Gastrocnemius medialis (tissue), 4 donors: Measurements from ENCODE around the gene MARK3. TPM values are rescaled to one million over a fixed set of nuclear protein-coding genes. Genes with fewer than 3 reads are reported as not detected.

Source experiments
- ATAC-seq, 2 donors: fragments of 150-250 bp; one replicate each; pipeline ENCODE4 v1.9.1; 2016
- DNase-seq, 2 donors: peaks; one replicate each; pipeline ENCODE4 v3.0.0-alpha.2; 2019
- H3K27ac ChIP-seq, 4 donors: fragments of 200-600 bp; sonication (generic); 1 replicate in 1 of 4; 2 replicates in 3 of 4; pipeline ENCODE4 v1.5.1; 2016 to 2018; ENCODE audit warnings: mild to moderate bottlenecking in 2 of 4, moderate library complexity in 1 of 4
- H3K27me3 ChIP-seq, 3 donors: fragments of 200-600 bp; sonication (generic) in 2 of 3; 1 replicate in 1 of 3; 2 replicates in 2 of 3; pipeline versions ENCODE4 v1.5.1 to v1.6.0; 2016 to 2019; ENCODE audit warnings: mild to moderate bottlenecking in 1 of 3, moderate library complexity in 1 of 3
- H3K36me3 ChIP-seq, 2 donors: fragments of 200-600 bp; sonication (generic) in 1 of 2; one replicate each; pipeline ENCODE4 v1.5.1; 2017 to 2018
- H3K4me1 ChIP-seq, 2 donors: fragments of 200-600 bp; sonication (generic) in 1 of 2; one replicate each; pipeline ENCODE4 v1.5.1; 2016 to 2017; ENCODE audit warnings: mild to moderate bottlenecking in 2 of 2
- H3K4me3 ChIP-seq, 4 donors: fragments of 200-600 bp; sonication (generic) in 3 of 4; 1 replicate in 1 of 4; 2 replicates in 3 of 4; pipeline ENCODE4 v1.5.1; 2016 to 2019; ENCODE audit warnings: mild to moderate bottlenecking in 2 of 4
- H3K9me3 ChIP-seq, 3 donors: fragments of 200-600 bp; sonication (generic) in 2 of 3; 1 replicate in 1 of 3; 2 replicates in 2 of 3; pipeline ENCODE4 v1.5.1; 2016 to 2019
- POLR2A ChIP-seq, 2 donors: fragments of 450-650 bp; IDR thresholded peaks; one replicate each; pipeline ENCODE4 v1.6.1; 2017; ENCODE audit warnings: antibody characterized with exemption in 2 of 2, mild to moderate bottlenecking in 2 of 2, moderate library complexity in 2 of 2
- in situ Hi-C, 4 donors: fragments of 200-750 bp; cut with MboI; loops; one replicate each; pipeline versions ENCODE4 v1.15.0 to v1.8.0; 2017; ENCODE audit warnings: low sequenced_read_pairs in 4 of 4
- intact Hi-C: fragments of 100-400 bp; cut with DNase I; formaldehyde crosslinking; loops from one replicate; pipeline ENCODE4 v1.15.1; 2023; ENCODE audit warnings: low total_unique reads
- total RNA-seq, 4 donors: library from RNA; depleted of rRNA; stranded (reverse); fragments of >200 nt; gene quantifications; one replicate each; pipeline versions ENCODE4 v1.1.0 to v1.2.3, GENCODE V29; 2016
- TF ChIP-seq, protein P1 (sequence below), 5 experiments: fragments of 450-650 bp in 3 of 5; fragments of 200-600 bp in 2 of 5; sonication (generic) in 2 of 5; IDR thresholded peaks in 4 of 5; conservative IDR thresholded peaks in 1 of 5; 1 replicate in 4 of 5; 2 replicates in 1 of 5; pipeline ENCODE4 v1.5.1; 2016 to 2019; ENCODE audit warnings: antibody characterized with exemption in 5 of 5, mild to moderate bottlenecking in 3 of 5, moderate library complexity in 3 of 5

Gene MARK3
- total RNA-seq, 4 donors from 2014 or later: 60.2 to 73.1 (median 71.6) TPM

DNA sequence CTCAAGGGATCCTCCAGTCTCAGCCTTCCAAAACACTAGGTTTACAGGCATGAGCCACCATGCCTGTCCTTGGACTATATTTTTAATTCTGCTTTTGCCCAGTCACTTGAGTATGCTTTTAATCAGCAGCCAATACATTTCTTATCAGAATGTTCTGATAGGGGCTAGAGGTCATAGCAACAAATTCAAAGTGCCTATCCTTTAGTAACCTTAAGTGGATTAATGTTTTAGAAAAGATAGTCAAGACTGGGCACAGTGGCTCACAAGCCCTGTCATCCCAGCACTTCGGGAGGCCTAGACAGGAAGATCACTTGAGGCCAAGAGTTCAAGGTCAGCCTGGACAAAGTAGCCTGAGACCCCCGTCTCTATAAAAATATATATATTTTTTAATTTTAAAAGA, 100.3 kb downstream of the MARK3 start:
- in situ Hi-C loops: no loop called here
- no peak for TF ChIP-seq POLR2A (IDR thresholded peaks at IDR 0.05)
- TF ChIP-seq, protein P1, sequence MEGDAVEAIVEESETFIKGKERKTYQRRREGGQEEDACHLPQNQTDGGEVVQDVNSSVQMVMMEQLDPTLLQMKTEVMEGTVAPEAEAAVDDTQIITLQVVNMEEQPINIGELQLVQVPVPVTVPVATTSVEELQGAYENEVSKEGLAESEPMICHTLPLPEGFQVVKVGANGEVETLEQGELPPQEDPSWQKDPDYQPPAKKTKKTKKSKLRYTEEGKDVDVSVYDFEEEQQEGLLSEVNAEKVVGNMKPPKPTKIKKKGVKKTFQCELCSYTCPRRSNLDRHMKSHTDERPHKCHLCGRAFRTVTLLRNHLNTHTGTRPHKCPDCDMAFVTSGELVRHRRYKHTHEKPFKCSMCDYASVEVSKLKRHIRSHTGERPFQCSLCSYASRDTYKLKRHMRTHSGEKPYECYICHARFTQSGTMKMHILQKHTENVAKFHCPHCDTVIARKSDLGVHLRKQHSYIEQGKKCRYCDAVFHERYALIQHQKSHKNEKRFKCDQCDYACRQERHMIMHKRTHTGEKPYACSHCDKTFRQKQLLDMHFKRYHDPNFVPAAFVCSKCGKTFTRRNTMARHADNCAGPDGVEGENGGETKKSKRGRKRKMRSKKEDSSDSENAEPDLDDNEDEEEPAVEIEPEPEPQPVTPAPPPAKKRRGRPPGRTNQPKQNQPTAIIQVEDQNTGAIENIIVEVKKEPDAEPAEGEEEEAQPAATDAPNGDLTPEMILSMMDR (IDR thresholded peaks at IDR 0.05 in 4 of 5, conservative IDR thresholded peaks at IDR 0.05 in 1 of 5): no peak
- Histone ChIP-seq H3K4me1 (peaks cover 30% of the 10 kb centered on the region in 2 donors), H3K27ac (peak overlapping the region in 1 of 4 donors; percentile 2), H3K36me3 (peaks cover 0 to 26% of the 10 kb centered on the region in 2 donors), H3K27me3 (no peaks in the 10 kb centered on the region), H3K4me3 (no peak overlapping the region), H3K9me3 (no peaks in the 10 kb centered on the region)
- intact Hi-C loops: loop anchor here (5.0 kb wide), 1 partner anchor 93 kb away; no protein-coding TSS in a partner anchor
- DNase-seq (no peak), ATAC-seq (no peak)

DNA sequence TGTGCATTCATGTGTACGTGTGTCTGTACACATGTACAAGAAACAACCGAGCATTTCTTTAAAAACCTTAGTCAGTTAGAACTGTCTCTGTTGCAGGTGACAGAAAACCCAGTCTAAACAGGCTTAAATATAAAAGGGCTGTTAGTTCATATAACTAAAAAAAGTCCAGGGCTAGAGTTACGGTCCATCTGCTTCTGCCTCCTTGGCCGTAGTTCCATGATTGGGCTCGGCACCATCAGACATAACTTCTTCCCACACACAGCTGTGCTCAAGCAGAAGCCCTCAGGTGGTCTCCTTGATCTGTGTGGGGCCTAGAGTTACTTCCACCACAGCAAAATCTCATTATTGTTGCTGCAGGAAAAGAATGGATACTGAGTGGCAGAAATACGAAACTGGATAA, 102.9 kb downstream of the MARK3 start:
- in situ Hi-C loops (no loop called here), intact Hi-C loops (loop anchor here (5.0 kb wide), 1 partner anchor 96 kb away; no protein-coding TSS in a partner anchor)
- Histone ChIP-seq H3K36me3 (peaks cover 0 to 32% of the 10 kb centered on the region in 2 donors), H3K9me3 (no peaks in the 10 kb centered on the region), H3K4me3 (no peak overlapping the region), H3K27ac (peak overlapping the region; percentile 73 to 88 (median 80)), H3K4me1 (peaks cover 33 to 37% of the 10 kb centered on the region in 2 donors), H3K27me3 (no peaks in the 10 kb centered on the region)
- DNase-seq (peak in 1 of 2 donors; percentile 64), ATAC-seq (peak; percentile 83 to 88)
- TF ChIP-seq POLR2A (IDR thresholded peaks at IDR 0.05): peak in 1 of 2 donors; percentile 26
- TF ChIP-seq, protein P1 (IDR thresholded peaks at IDR 0.05 in 4 of 5, conservative IDR thresholded peaks at IDR 0.05 in 1 of 5): no peak

DNA sequence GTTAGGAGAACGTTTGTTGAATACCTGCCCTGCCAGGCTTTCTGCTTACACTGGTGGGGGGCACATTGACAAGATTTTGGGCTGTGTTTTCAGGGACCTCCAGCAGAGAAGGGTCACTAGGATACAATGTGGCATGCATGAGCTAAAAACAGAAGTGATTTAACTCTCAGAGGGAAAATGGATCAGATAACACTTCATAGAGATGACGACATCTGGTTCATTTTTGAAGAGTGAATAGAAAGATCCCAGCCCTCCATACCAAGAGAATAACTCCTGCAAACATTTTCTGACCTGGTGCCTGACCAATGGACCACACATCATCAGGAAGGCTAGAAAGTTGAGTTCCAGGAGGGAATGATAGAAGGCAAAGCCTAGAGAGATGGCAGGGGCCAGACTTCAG, 103.7 kb downstream of the MARK3 start:
- Histone ChIP-seq H3K36me3 (peaks cover 0 to 28% of the 10 kb centered on the region in 2 donors), H3K9me3 (no peaks in the 10 kb centered on the region), H3K27me3 (no peaks in the 10 kb centered on the region), H3K27ac (peak overlapping the region; percentile 73 to 88 (median 80)), H3K4me3 (peak overlapping the region in 1 of 4 donors; percentile 16), H3K4me1 (peaks cover 33 to 37% of the 10 kb centered on the region in 2 donors)
- intact Hi-C loops: loop anchor here (5.0 kb wide), 1 partner anchor 97 kb away; no protein-coding TSS in a partner anchor
- in situ Hi-C loops: no loop called here
- ATAC-seq: peak; percentile 74 to 88
- TF ChIP-seq, protein P1 (IDR thresholded peaks at IDR 0.05 in 4 of 5, conservative IDR thresholded peaks at IDR 0.05 in 1 of 5): no peak
- no peak for TF ChIP-seq POLR2A (IDR thresholded peaks at IDR 0.05)
- no peak for DNase-seq

DNA sequence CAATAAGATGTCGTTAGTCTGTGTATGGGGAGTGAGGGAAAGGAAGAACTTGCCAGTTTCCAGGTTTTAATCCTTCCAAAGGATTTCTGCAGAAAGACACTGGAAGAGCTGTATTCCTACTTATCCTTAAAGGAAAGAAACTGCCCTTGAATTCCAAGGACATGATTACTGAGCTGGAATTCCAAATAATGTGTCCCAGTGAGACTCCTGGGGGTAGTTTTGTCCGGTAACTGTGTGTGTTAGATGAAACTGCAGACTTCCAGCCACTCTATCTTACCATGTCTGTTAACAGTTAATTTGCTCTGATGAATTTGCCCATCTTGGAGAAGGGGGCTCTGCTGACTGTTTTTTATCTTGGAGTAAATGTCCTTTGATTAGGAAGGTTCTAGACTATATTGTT, 104.4 kb downstream of the MARK3 start:
- TF ChIP-seq, protein P1 (IDR thresholded peaks at IDR 0.05 in 4 of 5, conservative IDR thresholded peaks at IDR 0.05 in 1 of 5): no peak
- no peak for TF ChIP-seq POLR2A (IDR thresholded peaks at IDR 0.05)
- H3K36me3 ChIP-seq: peaks cover 0 to 25% of the 10 kb centered on the region in 2 donors
- in situ Hi-C loops: no loop called here
- peaks cover 33 to 37% of the 10 kb centered on the region in 2 donors for H3K4me1 ChIP-seq
- H3K27ac ChIP-seq: peak overlapping the region; percentile 73 to 88 (median 80)
- DNase-seq: no peak
- H3K9me3 ChIP-seq: no peaks in the 10 kb centered on the region
- intact Hi-C loops: loop anchor here (5.0 kb wide), 1 partner anchor 97 kb away; no protein-coding TSS in a partner anchor
- no peak overlapping the region for H3K4me3 ChIP-seq
- no peaks in the 10 kb centered on the region for H3K27me3 ChIP-seq
- ATAC-seq: no peak
